HepG2 (cell line): ENCODE measurements around the gene PLAGL2. TPM values are rescaled to one million over a fixed set of nuclear protein-coding genes. Genes with fewer than 3 reads are reported as not detected.

Experiments used
- ATAC-seq: fragments of 200-7000 bp; cut with Tn5 transposase; 3 replicates; pipeline ENCODE4 v1.9.1; 2020; ENCODE audit warnings: mild to moderate bottlenecking, moderate library complexity
- BruUV-seq: library from RNA; stranded (reverse); fragments of 400-500 nt; replicated peaks from 2 replicates; lab custom pipeline; 2021; lab: Mats Ljungman, UMichigan
- CTCF ChIA-PET: fragments of 300-600 bp; formaldehyde crosslinking; extraction: SDS; loops from one replicate; lab custom pipeline; 2021; ENCODE audit warnings: low total read pairs, inconsistent platforms, low intra/inter-chr PET ratio; lab: Yijun Ruan, JAX
- POLR2A ChIA-PET: fragments of 350-600 bp; sonication (Branson Sonifier 250); formaldehyde crosslinking; loops from one replicate; lab custom pipeline; 2020; ENCODE audit warnings: antibody characterized with exemption, inconsistent platforms; lab: Yijun Ruan, JAX
- DNase-seq: peaks from one replicate; pipeline ENCODE4 v3.0.0-alpha.2; 2015; ENCODE audit warnings: low spot score
- FAIRE-seq: peaks from 3 replicates; lab custom pipeline; 2011; peaks lifted over from hg19 to GRCh38; lab: Jason Lieb, UNC
- H2AFZ ChIP-seq: one replicate; pipeline ENCODE4 v1.6.1; 2011; ENCODE audit warnings: low read length, inconsistent platforms
- H3K27ac ChIP-seq: fragments of 300-600 bp; 3 replicates; pipeline ENCODE4 v1.8.0; 2011; ENCODE audit warnings: mixed run types, mild to moderate bottlenecking, mixed read lengths, low read length, inconsistent platforms; ENCODE audit not compliant: insufficient read depth; ENCODE audit errors: extremely low read length
- H3K27me3 ChIP-seq, 2 experiments: fragments of 200-600 bp in 1 of 2; 2 replicates in 1 of 2; 3 replicates in 1 of 2; pipeline versions ENCODE4 v1.6.0 to v1.8.0; 2011; ENCODE audit warnings: low read length in 2 of 2, mild to moderate bottlenecking in 2 of 2, moderate library complexity in 2 of 2, inconsistent platforms in 1 of 2; ENCODE audit not compliant: insufficient read depth in 2 of 2, control insufficient read depth in 1 of 2
- H3K36me3 ChIP-seq, 2 experiments: fragments of 200-600 bp in 1 of 2; replicated peaks in 1 of 2; 2 replicates in 1 of 2; 3 replicates in 1 of 2; pipeline versions ENCODE4 v1.5.1 to v1.8.0; 2011; ENCODE audit warnings: low read length in 2 of 2, inconsistent platforms in 1 of 2; ENCODE audit not compliant: insufficient read depth in 2 of 2, control insufficient read depth in 1 of 2
- H3K4me1 ChIP-seq: 2 replicates; pipeline ENCODE4 v1.5.1; 2012; ENCODE audit warnings: low read length, inconsistent platforms; ENCODE audit not compliant: insufficient read depth
- H3K4me2 ChIP-seq: 2 replicates; pipeline ENCODE4 v1.6.0; 2011; ENCODE audit warnings: low read depth, low read length, inconsistent platforms
- H3K4me3 ChIP-seq, 3 experiments: fragments of 200-600 bp in 1 of 3; sonication (generic), shearing (Covaris generic) in 1 of 3; replicated peaks in 1 of 3; 2 replicates each; pipeline ENCODE4 v1.5.1; 2011 to 2016; ENCODE audit warnings: low read length in 3 of 3, inconsistent platforms in 2 of 3, low read depth in 2 of 3, mild to moderate bottlenecking in 2 of 3, control low read depth in 1 of 3, mixed read lengths in 1 of 3; ENCODE audit not compliant: insufficient read depth in 1 of 3
- H3K79me2 ChIP-seq: one replicate; pipeline ENCODE4 v1.6.1; 2011; ENCODE audit warnings: low read length, inconsistent platforms; ENCODE audit not compliant: insufficient read depth
- H3K9ac ChIP-seq: 2 replicates; pipeline ENCODE4 v1.6.0; 2011; ENCODE audit warnings: mild to moderate bottlenecking, low read depth, low read length, inconsistent platforms; ENCODE audit not compliant: insufficient read depth
- H3K9me3 ChIP-seq: 2 replicates; pipeline ENCODE4 v1.5.1; 2012; ENCODE audit warnings: mild to moderate bottlenecking, low read length
- H4K20me1 ChIP-seq: 2 replicates; pipeline ENCODE4 v1.6.0; 2011; ENCODE audit warnings: inconsistent platforms, mild to moderate bottlenecking, low read length, moderate library complexity; ENCODE audit not compliant: insufficient read depth
- AGO2 ChIP-seq: fragments of 200-400 bp; formaldehyde crosslinking; optimal IDR thresholded peaks from 2 replicates; pipeline ENCODE3; 2017; ENCODE audit warnings: mild to moderate bottlenecking, low read depth, low read length, moderate library complexity
- CENPX ChIP-seq: sonication (generic); formaldehyde crosslinking; IDR thresholded peaks from 2 replicates; pipeline ENCODE4 v1.9.0; 2021; ENCODE audit warnings: mild to moderate bottlenecking, missing genetic modification reagents, moderate library complexity
- MEIS1 ChIP-seq: sonication (generic); formaldehyde crosslinking; IDR thresholded peaks from 2 replicates; pipeline ENCODE4 v1.9.0; 2021; ENCODE audit warnings: mild to moderate bottlenecking, missing genetic modification reagents, moderate library complexity, borderline replicate concordance
- NFE2 ChIP-seq: sonication (generic); formaldehyde crosslinking; IDR thresholded peaks from 2 replicates; pipeline ENCODE4 v1.4.0; 2020; ENCODE audit warnings: missing genetic modification reagents
- PREB ChIP-seq: sonication (generic); formaldehyde crosslinking; IDR thresholded peaks from 2 replicates; pipeline ENCODE4 v1.4.0; 2020; ENCODE audit warnings: missing genetic modification reagents
- RARA ChIP-seq: IDR thresholded peaks from 2 replicates; pipeline ENCODE4 v1.6.1; 2016; ENCODE audit warnings: missing genetic modification reagents, missing compliant biosample characterization
- RFX3 ChIP-seq: IDR thresholded peaks from 2 replicates; pipeline ENCODE4 v1.6.1; 2016; ENCODE audit warnings: missing biosample characterization, missing genetic modification reagents
- RFXAP ChIP-seq: sonication (generic); formaldehyde crosslinking; IDR thresholded peaks from 2 replicates; pipeline ENCODE4 v1.4.0; 2020; ENCODE audit warnings: missing genetic modification reagents, borderline replicate concordance
- RXRA ChIP-seq: sonication (generic); formaldehyde crosslinking; IDR thresholded peaks from 2 replicates; pipeline ENCODE4 v1.5.1; 2020; ENCODE audit warnings: missing genetic modification reagents
- ZFP37 ChIP-seq: sonication (generic); formaldehyde crosslinking; IDR thresholded peaks from 2 replicates; pipeline ENCODE4 v1.4.0; 2020; ENCODE audit warnings: missing genetic modification reagents, borderline replicate concordance
- ZFP41 ChIP-seq: sonication (generic); formaldehyde crosslinking; IDR thresholded peaks from 2 replicates; pipeline ENCODE4 v1.4.0; 2020; ENCODE audit warnings: mild to moderate bottlenecking, missing genetic modification reagents, borderline replicate concordance
- ZKSCAN1 ChIP-seq: fragments of 150-350 bp; IDR thresholded peaks from 2 replicates; pipeline ENCODE4 v1.6.1; 2014; ENCODE audit warnings: low read length
- ZNF333 ChIP-seq: sonication (generic); formaldehyde crosslinking; IDR thresholded peaks from 2 replicates; pipeline ENCODE4 v1.4.0; 2020; ENCODE audit warnings: mild to moderate bottlenecking, missing genetic modification reagents, borderline replicate concordance
- ZNF572 ChIP-seq: sonication (generic); formaldehyde crosslinking; IDR thresholded peaks from 2 replicates; pipeline ENCODE4 v1.5.1; 2020; ENCODE audit warnings: mild to moderate bottlenecking, missing genetic modification reagents
- WGBS: methylation state at CpG from one replicate; pipeline ENCODE4 v1.1.6; 2017; ENCODE audit warnings: low lambda C conversion rate; 5-methylcytosine and 5-hydroxymethylcytosine counted together
- in situ Hi-C: cut with HindIII; loops from 2 replicates; pipeline ENCODE4 v1.10.0; 2017; ENCODE audit warnings: low pct_unique_long_range_greater_than_20kb; ENCODE audit not compliant: extremely low pct_ligation_motif_present
- intact Hi-C: fragments of 100-400 bp; cut with micrococcal nuclease; formaldehyde crosslinking; loops from one replicate; pipeline ENCODE4 v1.10.0; 2022; ENCODE audit not compliant: unreplicated experiment
- polyA plus RNA-seq, 8 experiments: library from polyadenylated mRNA; depleted of rRNA in 3 of 8; stranded (reverse) in 7 of 8; unstranded in 1 of 8; fragments of >200 nt; fragmentation: Illumina TruSeq in 4 of 8; extraction: Trizol in 4 of 8; gene quantifications; 2 replicates each; pipeline versions ENCODE4 v1.2.1 to v1.2.3, GENCODE V29; 2011 to 2016; ENCODE audit warnings: low read depth in 4 of 8, missing spikeins in 1 of 8, mixed read lengths in 1 of 8; ENCODE audit not compliant: insufficient read depth in 1 of 8
- total RNA-seq, 5 experiments: library from RNA; depleted of rRNA; stranded (reverse); fragments of >200 nt; fragmentation: Illumina TruSeq; extraction: Trizol; gene quantifications; 2 replicates each; pipeline ENCODE4 v1.2.3, GENCODE V29; 2016; ENCODE audit warnings: low read depth in 1 of 5

The PLAGL2 gene
- total and polyA plus RNA-seq, 2 of the 13 experiments (the other 11 are each of a cell fraction or from before 2014, with no cell fraction given), result 15.2 to 15.3 TPM

DNA sequence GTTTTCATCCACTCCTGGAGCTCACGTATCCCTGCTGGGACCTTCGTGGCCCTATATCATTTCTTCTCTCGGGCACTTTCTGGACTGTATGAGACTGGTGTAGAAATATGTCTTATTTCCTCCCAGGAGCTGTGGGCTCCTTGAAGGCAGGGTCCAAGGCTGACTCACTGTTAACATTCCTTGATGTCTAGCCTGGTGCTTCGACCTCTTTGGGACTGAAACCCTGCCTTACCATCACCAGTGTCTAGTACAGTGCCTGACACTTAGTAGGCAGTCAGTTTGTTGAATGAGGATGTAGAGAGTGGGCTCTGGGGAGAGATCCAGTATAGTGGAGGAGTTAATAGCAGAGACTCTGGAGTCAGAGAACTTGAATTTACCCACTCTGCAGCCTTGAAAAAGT is 23.7 kb upstream of the PLAGL2 start:
- FAIRE-seq (no peak), DNase-seq (no peak), ATAC-seq (no peak)
- Histone ChIP-seq H3K27ac (no peak overlapping the region), H3K27me3 (no peaks in the 10 kb centered on the region), H3K9me3 (no peaks in the 10 kb centered on the region), H3K36me3 (peaks cover 34 to 79% of the 10 kb centered on the region in 2 experiments), H3K79me2 (no peaks in the 10 kb centered on the region), H2AFZ (no peak overlapping the region), H3K4me2 (no peak overlapping the region), H3K4me3 (no peak overlapping the region), H3K4me1 (peaks cover 21% of the 10 kb centered on the region), H3K9ac (no peak overlapping the region), H4K20me1 (no peaks in the 10 kb centered on the region)
- POLR2A ChIA-PET, result no interaction called here
- no peak for TF ChIP-seq PREB
- peak; percentile 68; the same call in 1 of the 2 replicates for TF ChIP-seq ZKSCAN1
- 96% methylated on average over 4 of the region's 4 CpGs for WGBS
- BruUV-seq, result no TSS peak
- CTCF ChIA-PET, result no interaction called here
- intact Hi-C loops (no loop called here), in situ Hi-C loops (no loop called here)

- peaks cover 37 to 79% of the 10 kb centered on the region in 2 experiments for H3K36me3 ChIP-seq
- POLR2A ChIA-PET, result no interaction called here
- H3K9ac ChIP-seq, result no peak overlapping the region
- BruUV-seq, result no TSS peak
- H3K4me1 ChIP-seq, result peaks cover 16% of the 10 kb centered on the region
- in situ Hi-C loops, result no loop called here
- H3K4me3 ChIP-seq, result no peak overlapping the region
- CTCF ChIA-PET, result no interaction called here
- H4K20me1 ChIP-seq, result no peaks in the 10 kb centered on the region
- no peak overlapping the region for H3K4me2 ChIP-seq
- no peak overlapping the region for H3K27ac ChIP-seq
- no peaks in the 10 kb centered on the region for H3K27me3 ChIP-seq
- TF ChIP-seq ZFP41 (CRISPR knock-in tag), result no peak
- peak; percentile 30 for TF ChIP-seq AGO2
- no peak for TF ChIP-seq CENPX (CRISPR knock-in tag)
- TF ChIP-seq ZNF572 (CRISPR knock-in tag), result 0 out of 2 replicates have a peak, but pooled peaks have one; percentile 42
- no peak for TF ChIP-seq RARA (CRISPR knock-in tag)
- TF ChIP-seq MEIS1 (CRISPR knock-in tag), result no peak
- no peak for TF ChIP-seq RFX3 (CRISPR knock-in tag)
- peak; percentile 23; the same call in 1 of the 2 replicates for TF ChIP-seq RXRA (CRISPR knock-in tag)
- TF ChIP-seq ZFP37 (CRISPR knock-in tag), result no peak
- no peak for TF ChIP-seq NFE2 (CRISPR knock-in tag)
- no peak for TF ChIP-seq ZNF333 (CRISPR knock-in tag)
- TF ChIP-seq RFXAP (CRISPR knock-in tag), result no peak
- ATAC-seq, result no peak
- 95% methylated on average over 13 of the region's 13 CpGs for WGBS
- H3K79me2 ChIP-seq, result no peaks in the 10 kb centered on the region
- no peak for DNase-seq
- intact Hi-C loops, result no loop called here
- no peak for FAIRE-seq
- H2AFZ ChIP-seq, result no peak overlapping the region
- no peaks in the 10 kb centered on the region for H3K9me3 ChIP-seq
Measured at GRCh38 chr20:32230707-32231106, 23.2 kb upstream of the PLAGL2 start.
